Measurements from ENCODE around the gene MED10. TPM values are rescaled to one million over a fixed set of nuclear protein-coding genes. Genes with fewer than 3 reads are reported as not detected.

MED10 gene
- total and polyA plus RNA-seq, 2 experiments from 2014 or later = 16.0 to 58.1 TPM

GRCh38 chr5:6349387-6349786, 29.0 kb downstream of the MED10 start:
- no peak overlapping the region for H3K27ac ChIP-seq (ENCODE audit: low read depth)
- H2AFZ ChIP-seq = peak overlapping the region; percentile 52; the same call in 1 of the 2 replicates
- ATAC-seq (peak; percentile 38; the same call in 2 of the 3 replicates), DNase-seq (ENCODE audit: low spot score) (no peak)
- no peak for TF ChIP-seq POLR2AphosphoS5 (IDR thresholded peaks at IDR 0.05; ENCODE audit: low read depth)
- TF ChIP-seq REST (IDR thresholded peaks at IDR 0.05; ENCODE audit: unreplicated experiment) = no peak
- TF ChIP-seq ZNF114 (CRISPR knock-in tag; IDR thresholded peaks at IDR 0.05) = no peak
- TF ChIP-seq NANOG (IDR thresholded peaks at IDR 0.05; ENCODE audit: borderline replicate concordance) = no peak
- TF ChIP-seq ZNF462 (CRISPR knock-in tag; IDR thresholded peaks at IDR 0.05) = no peak
- TF ChIP-seq ZNF331 (CRISPR knock-in tag; IDR thresholded peaks at IDR 0.05; ENCODE audit: low read depth) = no peak
- TF ChIP-seq STAT1 (IDR thresholded peaks at IDR 0.05; ENCODE audit: unreplicated experiment) = no peak
- no peak for TF ChIP-seq CREB1 (CRISPR knock-in tag; IDR thresholded peaks at IDR 0.05; ENCODE audit: low read depth)
- no peak for TF ChIP-seq EZH2 (IDR thresholded peaks at IDR 0.05; ENCODE audit: low read depth, unreplicated experiment)
- no peak for TF ChIP-seq EZH2phosphoT487 (IDR thresholded peaks at IDR 0.05; ENCODE audit: unreplicated experiment)
- no peak for TF ChIP-seq ETS1 (IDR thresholded peaks at IDR 0.05)
- TF ChIP-seq CTCF (conservative IDR thresholded peaks at IDR 0.05; ENCODE audit: low read depth in 2 of 2) = no peak
- TF ChIP-seq JUNB (IDR thresholded peaks at IDR 0.05; ENCODE audit: unreplicated experiment) = no peak
- H3K79me2 ChIP-seq (replicated peaks; ENCODE audit: insufficient read depth) = no peaks in the 10 kb centered on the region
- H3K36me3 ChIP-seq (ENCODE audit: insufficient read depth) = no peaks in the 10 kb centered on the region
- Mint-ChIP-seq H3K4me1 (no peaks in the 10 kb centered on the region; the same call in 2 of the 3 replicates), H3K9me3 (no peaks in the 10 kb centered on the region), H3K27ac (peak overlapping the region; percentile 33; the same call in 1 of the 2 replicates), H3K4me3 (no peak overlapping the region), H3K27me3 (ENCODE audit: insufficient read depth, low read depth, poor library complexity) (peaks cover 11% of the 10 kb centered on the region), H3K36me3 (ENCODE audit: low read depth) (no peaks in the 10 kb centered on the region)
- no peaks in the 10 kb centered on the region for H4K20me1 ChIP-seq (replicated peaks; ENCODE audit: insufficient read depth)
- H3K4me3 ChIP-seq = no peak overlapping the region
- H3K27me3 ChIP-seq (ENCODE audit: insufficient read depth) = no peaks in the 10 kb centered on the region
- H3K4me1 ChIP-seq (ENCODE audit: insufficient read depth) = no peaks in the 10 kb centered on the region
- H3K4me2 ChIP-seq = no peak overlapping the region
- H3F3A ChIP-seq (replicated peaks; ENCODE audit: low read depth) = no peaks in the 10 kb centered on the region
- H3K9me2 ChIP-seq (ENCODE audit: insufficient read depth) = no peaks in the 10 kb centered on the region
